Small intestine (tissue), 7 donors: Measurements from ENCODE around the gene ARHGEF19. TPM values are rescaled to one million over a fixed set of nuclear protein-coding genes. Genes with fewer than 3 reads are reported as not detected.
"Not testable (repeated sequence)": the region's sequence is repeated elsewhere in the genome, so short reads cannot be mapped to it uniquely, and the experiment has no call there.

Experiments used
- DNase-seq, 2 donors: peaks; one replicate each; pipeline versions ENCODE4 v3.0.0 to v3.0.0-alpha.2; 2013
- FAIRE-seq: peaks from 2 replicates; lab custom pipeline; 2012; peaks lifted over from hg19 to GRCh38; lab: Jason Lieb, UNC
- H3K27ac ChIP-seq, 3 donors: one replicate each; pipeline ENCODE4 v1.5.1; 2013; ENCODE audit warnings: low read length in 2 of 3, mild to moderate bottlenecking in 2 of 3, control low read depth in 1 of 3, inconsistent platforms in 1 of 3, low read depth in 1 of 3, moderate library complexity in 1 of 3
- H3K27me3 ChIP-seq, 3 donors: one replicate each; pipeline ENCODE4 v1.6.1; 2013; ENCODE audit warnings: low read length in 3 of 3, inconsistent platforms in 1 of 3; ENCODE audit not compliant: control insufficient read depth in 3 of 3, insufficient read depth in 3 of 3
- H3K36me3 ChIP-seq, 3 donors: one replicate each; pipeline ENCODE4 v1.6.1; 2013; ENCODE audit warnings: low read length in 3 of 3, inconsistent platforms in 1 of 3, low read depth in 1 of 3, mild to moderate bottlenecking in 1 of 3, moderate library complexity in 1 of 3; ENCODE audit not compliant: control insufficient read depth in 3 of 3, insufficient read depth in 2 of 3
- H3K4me1 ChIP-seq, 3 donors: one replicate each; pipeline ENCODE4 v1.6.1; 2013; ENCODE audit warnings: low read length in 2 of 3, inconsistent platforms in 1 of 3, low read depth in 1 of 3, mild to moderate bottlenecking in 1 of 3, moderate library complexity in 1 of 3; ENCODE audit not compliant: control insufficient read depth in 3 of 3, insufficient read depth in 2 of 3
- H3K4me3 ChIP-seq, 3 donors: one replicate each; pipeline ENCODE4 v1.5.1; 2013; ENCODE audit warnings: low read length in 3 of 3, control low read depth in 1 of 3, inconsistent platforms in 1 of 3, low read depth in 1 of 3, mild to moderate bottlenecking in 1 of 3, moderate library complexity in 1 of 3
- H3K9me3 ChIP-seq, 2 donors: one replicate each; pipeline ENCODE4 v1.6.1; 2013; ENCODE audit warnings: low read depth in 1 of 2, low read length in 1 of 2; ENCODE audit not compliant: control insufficient read depth in 2 of 2, insufficient read depth in 1 of 2
- WGBS, 3 donors: extraction: QIAGEN DNeasy Blood & Tissue Kit; methylation state at CpG; one replicate each; pipeline ENCODE4 v1.1.7; 2013; 5-methylcytosine and 5-hydroxymethylcytosine counted together
- polyA plus RNA-seq, 4 donors: library from polyadenylated mRNA; stranded (reverse) in 3 of 4; unstranded in 1 of 4; fragments of 200-250 nt in 3 of 4; fragments of 120-200 nt in 1 of 4; gene quantifications; one replicate each; pipeline versions ENCODE4 v1.2.1 to v1.2.3, GENCODE V29; 2013
- donor health status: healthy with polysubstance abuse.
- donor health status: control.
- donor health status: control.
- donor health status: Bipolar disorder and iron deficiency.
- donor health status: healthy.

The ARHGEF19 gene
- polyA plus RNA-seq, 4 donors: 2.2 to 14.0 (median 7.5) TPM

- not testable (repeated sequence) for H3K9me3 ChIP-seq, DNase-seq, H3K36me3 ChIP-seq, FAIRE-seq, H3K27me3 ChIP-seq, H3K27ac ChIP-seq, H3K4me3 ChIP-seq
- WGBS, 3 donors: 86 to 92% (median 91%) methylated on average over 3 of the region's 3 CpGs
- peaks cover 0 to 42% (median 3%) of the 10 kb centered on the region in 3 donors for H3K4me1 ChIP-seq
Measured at GRCh38 chr1:16213544-16213943, 1.1 kb upstream of the ARHGEF19 start.

GRCh38 chr1:16213013-16213412 is 561 bp upstream of the ARHGEF19 start:
- Histone ChIP-seq H3K27ac (peak overlapping the region in 1 of 3 donors; percentile 32), H3K4me1 (peaks cover 0 to 37% (median 3%) of the 10 kb centered on the region in 3 donors), H3K9me3 (no peaks in the 10 kb centered on the region), H3K4me3 (no peak overlapping the region), H3K36me3 (peaks cover 0 to 7% (median 0%) of the 10 kb centered on the region in 3 donors), H3K27me3 (no peaks in the 10 kb centered on the region)
- DNase-seq (no peak), FAIRE-seq (no peak)
- WGBS, 3 donors: 36 to 66% (median 51%) methylated on average over 3 of the region's 3 CpGs

GRCh38 chr1:16211824-16212223 is 628 bp downstream of the ARHGEF19 start:
- FAIRE-seq (no peak), DNase-seq (no peak)
- Histone ChIP-seq H3K9me3 (no peaks in the 10 kb centered on the region), H3K4me3 (peak overlapping the region in 1 of 3 donors; percentile 48), H3K4me1 (peaks cover 0 to 38% (median 0%) of the 10 kb centered on the region in 3 donors), H3K27ac (no peak overlapping the region), H3K27me3 (no peaks in the 10 kb centered on the region), H3K36me3 (peaks cover 0 to 7% (median 0%) of the 10 kb centered on the region in 3 donors)
- 47 to 72% (median 57%) methylated on average over 6 of the region's 6 CpGs for WGBS, 3 donors

- peaks cover 2 to 33% (median 2%) of the 10 kb centered on the region in 3 donors for H3K4me1 ChIP-seq
- no peaks in the 10 kb centered on the region for H3K27me3 ChIP-seq
- H3K4me3 ChIP-seq: no peak overlapping the region
- H3K27ac ChIP-seq: no peak overlapping the region
- FAIRE-seq (no peak), DNase-seq (no peak)
- 62 to 77% (median 67%) methylated on average over 4 of the region's 4 CpGs for WGBS, 3 donors
- H3K36me3 ChIP-seq: peaks cover 0 to 10% (median 0%) of the 10 kb centered on the region in 3 donors
- no peaks in the 10 kb centered on the region for H3K9me3 ChIP-seq
Measured at GRCh38 chr1:16210581-16210980, 1.9 kb downstream of the ARHGEF19 start.

GRCh38 chr1:16209847-16210407 is 2.5 kb downstream of the ARHGEF19 start:
- Histone ChIP-seq H3K27me3 (no peaks in the 10 kb centered on the region), H3K9me3 (no peaks in the 10 kb centered on the region), H3K36me3 (peaks cover 0 to 16% (median 0%) of the 10 kb centered on the region in 3 donors), H3K4me1 (peaks cover 2 to 33% (median 2%) of the 10 kb centered on the region in 3 donors), H3K27ac (no peak overlapping the region), H3K4me3 (no peak overlapping the region)
- FAIRE-seq: no peak
- 45 to 67% (median 54%) methylated on average over 11 of the region's 11 CpGs for WGBS, 3 donors
- no peak for DNase-seq

- H3K27ac ChIP-seq: no peak overlapping the region
- no peaks in the 10 kb centered on the region for H3K27me3 ChIP-seq
- DNase-seq (no peak), FAIRE-seq (no peak)
- H3K4me3 ChIP-seq: no peak overlapping the region
- H3K4me1 ChIP-seq: peaks cover 2 to 33% (median 2%) of the 10 kb centered on the region in 3 donors
- H3K9me3 ChIP-seq: no peaks in the 10 kb centered on the region
- H3K36me3 ChIP-seq: peaks cover 0 to 22% (median 0%) of the 10 kb centered on the region in 3 donors
- 63 to 76% (median 70%) methylated on average over 9 of the region's 9 CpGs for WGBS, 3 donors
Measured at GRCh38 chr1:16209132-16209846, 3.2 kb downstream of the ARHGEF19 start.

- H3K36me3 ChIP-seq: peaks cover 0 to 27% (median 0%) of the 10 kb centered on the region in 3 donors
- H3K27ac ChIP-seq: no peak overlapping the region
- 81 to 85% (median 84%) methylated on average over 13 of the region's 13 CpGs for WGBS, 3 donors
- H3K27me3 ChIP-seq: no peaks in the 10 kb centered on the region
- H3K4me1 ChIP-seq: peaks cover 2 to 33% (median 2%) of the 10 kb centered on the region in 3 donors
- no peaks in the 10 kb centered on the region for H3K9me3 ChIP-seq
- H3K4me3 ChIP-seq: no peak overlapping the region
- DNase-seq: no peak
- no peak for FAIRE-seq
Measured at GRCh38 chr1:16208270-16208987, 4.0 kb downstream of the ARHGEF19 start.
